GM21360 (cell line): ENCODE measurements around the gene TATDN2.
"Not testable (repeated sequence)": the region's sequence is repeated elsewhere in the genome, so short reads cannot be mapped to it uniquely, and the experiment has no call there.

Experiments
- ATAC-seq: cut with Tn5 transposase; IDR thresholded peaks from one replicate; pipeline ENCODE4 v1.9.1; 2021; ENCODE audit warnings: mild to moderate bottlenecking, moderate library complexity; ENCODE audit not compliant: unreplicated experiment

The TATDN2 gene

GRCh38 chr3:10289787-10290355 is 41.6 kb downstream of the TATDN2 start:
- no peak for ATAC-seq

- no peak for ATAC-seq
These were observed 42.4 kb downstream of the TATDN2 start for GRCh38 chr3:10290481-10291176.

- no peak for ATAC-seq
These were observed 43.4 kb downstream of the TATDN2 start for GRCh38 chr3:10291641-10292040.

- ATAC-seq, result peak; percentile 68
These were observed 44.5 kb downstream of the TATDN2 start, which contains the start of gene GHRL for GRCh38 chr3:10292505-10293419. Gene GHRL, minus strand, starts transcription at chr3:10292947. Its CDS starts 2,767 bp downstream, at chr3:10290180.

- no peak for ATAC-seq
These were observed 45.8 kb downstream of the TATDN2 start for GRCh38 chr3:10294030-10294586.

- ATAC-seq, result not testable (repeated sequence)
These were observed 49.8 kb downstream of the TATDN2 start for GRCh38 chr3:10298064-10298463.

- no peak for ATAC-seq
These were observed 50.9 kb downstream of the TATDN2 start for GRCh38 chr3:10299175-10299574.

- no peak for ATAC-seq
These were observed 51.4 kb downstream of the TATDN2 start for GRCh38 chr3:10299679-10300078.

- no peak for ATAC-seq
These were observed 51.8 kb downstream of the TATDN2 start for GRCh38 chr3:10300087-10300486.

GRCh38 chr3:10303105-10303504 is 54.8 kb downstream of the TATDN2 start:
- ATAC-seq, result no peak

GRCh38 chr3:10303785-10304184 is 55.5 kb downstream of the TATDN2 start:
- no peak for ATAC-seq

GRCh38 chr3:10304905-10305304 is 56.6 kb downstream of the TATDN2 start:
- ATAC-seq, result no peak

- no peak for ATAC-seq
These were observed 57.2 kb downstream of the TATDN2 start for GRCh38 chr3:10305331-10305902.

- ATAC-seq, result no peak
These were observed 57.9 kb downstream of the TATDN2 start for GRCh38 chr3:10306156-10306555.

- no peak for ATAC-seq
These were observed 60.4 kb downstream of the TATDN2 start for GRCh38 chr3:10308678-10309077.

- ATAC-seq, result no peak
These were observed 61.5 kb downstream of the TATDN2 start for GRCh38 chr3:10309736-10310135.

GRCh38 chr3:10310578-10310977 is 62.3 kb downstream of the TATDN2 start:
- ATAC-seq, result no peak

- ATAC-seq, result no peak
These were observed 63.5 kb downstream of the TATDN2 start for GRCh38 chr3:10311710-10312109.

GRCh38 chr3:10312391-10312790 is 64.1 kb downstream of the TATDN2 start:
- ATAC-seq, result no peak

GRCh38 chr3:10312861-10313260 is 64.6 kb downstream of the TATDN2 start:
- no peak for ATAC-seq

- ATAC-seq, result no peak
These were observed 66.8 kb downstream of the TATDN2 start for GRCh38 chr3:10315101-10315500.
